ENCODE results near the gene CELF4. TPM values are rescaled to one million over a fixed set of nuclear protein-coding genes. Genes with fewer than 3 reads are reported as not detected.

CELF4 gene
- total RNA-seq, 1 experiment from 2014 or later = 3.7 TPM

- Histone ChIP-seq H3K4me3 (ENCODE audit: insufficient read depth, low read depth, low read length) (no peak overlapping the region), H3K27me3 (ENCODE audit: control insufficient read depth, insufficient read depth, low read length) (peaks cover 47% of the 10 kb centered on the region), H3K36me3 (replicated peaks; ENCODE audit: control insufficient read depth, insufficient read depth, low read length) (no peaks in the 10 kb centered on the region)
- no peak for DNase-seq
Observed at GRCh38 chr18:37254973-37255372, 310.6 kb downstream of the CELF4 start.

DNA sequence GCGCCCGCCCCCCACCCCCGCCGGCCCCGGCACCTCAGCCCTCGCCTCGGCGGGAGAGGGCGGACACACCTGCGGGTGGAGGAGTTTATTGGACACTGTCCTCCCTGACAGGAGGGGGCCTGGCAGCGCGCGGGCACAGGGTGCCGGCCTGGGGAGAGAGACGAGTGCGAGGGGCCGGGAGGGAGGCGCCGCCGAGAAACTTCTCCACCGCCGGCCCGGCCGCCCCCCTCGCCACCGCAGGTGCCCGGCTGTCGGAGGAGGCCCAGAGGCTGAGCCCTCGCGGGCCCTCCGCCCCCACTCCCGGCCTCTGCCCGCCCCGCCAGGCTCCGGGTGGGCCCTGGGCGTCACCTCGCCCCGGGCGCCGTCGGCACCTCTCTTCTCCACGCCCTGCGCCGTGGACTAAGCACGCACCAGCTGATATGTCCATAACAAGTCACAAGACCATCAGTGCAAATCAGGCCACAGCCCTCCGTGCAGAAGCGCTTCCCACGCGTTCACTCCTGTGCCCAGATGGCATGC lies 311.3 kb downstream of the CELF4 start:
- H3K27me3 ChIP-seq (ENCODE audit: control insufficient read depth, insufficient read depth, low read length) = peaks cover 47% of the 10 kb centered on the region
- no peaks in the 10 kb centered on the region for H3K36me3 ChIP-seq (replicated peaks; ENCODE audit: control insufficient read depth, insufficient read depth, low read length)
- peak overlapping the region; percentile 48 for H3K4me3 ChIP-seq (ENCODE audit: insufficient read depth, low read depth, low read length)
- DNase-seq = peak; percentile 84

- H3K4me3 ChIP-seq (ENCODE audit: insufficient read depth, low read depth, low read length) = peak overlapping the region; percentile 61
- peak; percentile 100 for DNase-seq
- no peaks in the 10 kb centered on the region for H3K36me3 ChIP-seq (replicated peaks; ENCODE audit: control insufficient read depth, insufficient read depth, low read length)
- peaks cover 47% of the 10 kb centered on the region for H3K27me3 ChIP-seq (ENCODE audit: control insufficient read depth, insufficient read depth, low read length)
Observed at GRCh38 chr18:37253394-37254235, 312.0 kb downstream of the CELF4 start.

- peak; percentile 59 for DNase-seq
- H3K36me3 ChIP-seq (replicated peaks; ENCODE audit: control insufficient read depth, insufficient read depth, low read length) = no peaks in the 10 kb centered on the region
- peaks cover 47% of the 10 kb centered on the region for H3K27me3 ChIP-seq (ENCODE audit: control insufficient read depth, insufficient read depth, low read length)
- H3K4me3 ChIP-seq (ENCODE audit: insufficient read depth, low read depth, low read length) = peak overlapping the region; percentile 61
Observed at GRCh38 chr18:37252854-37253393, 312.7 kb downstream of the CELF4 start.

DNA sequence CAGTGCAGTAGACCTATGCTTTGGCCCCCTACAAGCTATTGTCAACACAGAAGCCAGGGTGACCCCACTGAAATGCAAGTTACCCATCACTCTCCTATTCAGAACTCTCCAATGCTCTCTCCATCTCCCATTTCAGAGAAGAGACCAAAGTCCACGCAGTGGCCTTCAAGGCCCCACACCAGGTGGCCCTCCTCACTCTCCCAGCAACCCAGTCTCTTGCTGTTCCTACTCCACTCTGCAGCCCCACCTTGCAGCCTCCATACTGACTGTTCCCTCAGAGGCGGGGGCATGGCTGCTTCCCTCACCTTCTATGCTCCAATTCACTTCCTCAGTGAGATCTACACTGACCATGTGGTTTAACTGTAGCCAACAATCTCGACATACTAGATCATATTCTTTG lies 313.3 kb downstream of the CELF4 start:
- Histone ChIP-seq H3K36me3 (replicated peaks; ENCODE audit: control insufficient read depth, insufficient read depth, low read length) (no peaks in the 10 kb centered on the region), H3K27me3 (ENCODE audit: control insufficient read depth, insufficient read depth, low read length) (peaks cover 45% of the 10 kb centered on the region)

DNA sequence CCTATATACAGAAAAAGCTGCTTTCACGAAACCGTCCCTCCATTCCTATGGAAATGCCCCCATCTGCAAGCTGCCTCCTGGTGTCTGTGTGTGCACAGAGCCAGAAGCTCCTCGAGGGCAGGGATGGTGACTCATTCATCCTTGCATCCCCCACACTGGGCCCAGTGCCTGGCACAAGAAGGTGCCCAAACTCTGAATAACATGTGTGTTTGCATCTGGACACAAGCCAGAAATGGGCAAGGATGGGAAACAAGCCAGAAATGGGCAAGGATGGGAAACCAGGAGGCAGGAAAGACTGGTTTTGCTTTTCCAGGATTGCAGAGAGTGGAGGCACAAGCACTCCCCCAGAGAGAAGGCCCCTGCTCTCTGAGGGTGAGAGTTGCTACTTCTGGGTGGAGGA lies 313.9 kb downstream of the CELF4 start:
- no peaks in the 10 kb centered on the region for H3K36me3 ChIP-seq (replicated peaks; ENCODE audit: control insufficient read depth, insufficient read depth, low read length)
- H3K4me3 ChIP-seq (ENCODE audit: insufficient read depth, low read depth, low read length) = no peak overlapping the region
- DNase-seq = no peak
- peaks cover 40% of the 10 kb centered on the region for H3K27me3 ChIP-seq (ENCODE audit: control insufficient read depth, insufficient read depth, low read length)

More for the DNA sequence above, 313.3 kb downstream of the CELF4 start:
- DNase-seq = no peak
- H3K4me3 ChIP-seq (ENCODE audit: insufficient read depth, low read depth, low read length) = no peak overlapping the region

DNA sequence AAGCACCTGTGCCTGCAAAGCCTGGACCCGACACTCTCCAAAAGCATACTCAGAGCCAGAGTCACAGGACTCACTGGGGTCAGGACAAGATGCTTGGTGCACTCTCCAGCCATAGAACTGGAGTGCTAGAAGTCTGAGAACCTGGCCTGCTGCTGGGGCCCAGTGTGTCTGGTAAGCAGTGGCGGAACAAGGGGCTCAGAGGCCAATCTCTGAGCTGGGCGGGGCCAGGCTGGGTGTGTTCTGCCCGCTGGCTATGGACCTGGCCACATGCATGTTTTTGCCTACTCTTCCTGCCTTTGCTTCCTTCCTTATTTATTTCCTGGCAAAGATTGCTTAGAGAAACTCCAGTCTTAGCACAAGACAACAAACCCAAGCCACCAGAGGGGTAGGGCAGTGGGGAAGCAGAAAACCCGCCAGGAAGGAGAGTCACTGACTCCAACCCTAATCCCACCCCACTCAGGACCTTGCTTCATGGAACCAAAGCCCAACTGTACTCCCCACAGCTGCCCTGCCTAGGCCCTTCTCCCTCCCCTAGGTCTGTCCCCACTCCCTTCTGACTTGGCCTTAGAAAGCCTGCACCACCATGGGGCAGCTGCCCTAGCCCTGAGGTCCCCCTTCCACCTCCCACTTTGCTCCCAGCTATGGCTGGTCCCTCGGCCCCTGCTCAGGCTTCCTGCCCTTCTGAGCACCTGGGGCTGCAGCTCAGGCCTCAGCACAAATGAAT lies 315.5 kb downstream of the CELF4 start:
- peaks cover 31% of the 10 kb centered on the region for H3K27me3 ChIP-seq (ENCODE audit: control insufficient read depth, insufficient read depth, low read length)
- no peaks in the 10 kb centered on the region for H3K36me3 ChIP-seq (replicated peaks; ENCODE audit: control insufficient read depth, insufficient read depth, low read length)
- DNase-seq = no peak
- no peak overlapping the region for H3K4me3 ChIP-seq (ENCODE audit: insufficient read depth, low read depth, low read length)

- peaks cover 28% of the 10 kb centered on the region for H3K27me3 ChIP-seq (ENCODE audit: control insufficient read depth, insufficient read depth, low read length)
- H3K36me3 ChIP-seq (replicated peaks; ENCODE audit: control insufficient read depth, insufficient read depth, low read length) = no peaks in the 10 kb centered on the region
- H3K4me3 ChIP-seq (ENCODE audit: insufficient read depth, low read depth, low read length) = no peak overlapping the region
- no peak for DNase-seq
Observed at GRCh38 chr18:37249171-37249886, 316.3 kb downstream of the CELF4 start.

DNA sequence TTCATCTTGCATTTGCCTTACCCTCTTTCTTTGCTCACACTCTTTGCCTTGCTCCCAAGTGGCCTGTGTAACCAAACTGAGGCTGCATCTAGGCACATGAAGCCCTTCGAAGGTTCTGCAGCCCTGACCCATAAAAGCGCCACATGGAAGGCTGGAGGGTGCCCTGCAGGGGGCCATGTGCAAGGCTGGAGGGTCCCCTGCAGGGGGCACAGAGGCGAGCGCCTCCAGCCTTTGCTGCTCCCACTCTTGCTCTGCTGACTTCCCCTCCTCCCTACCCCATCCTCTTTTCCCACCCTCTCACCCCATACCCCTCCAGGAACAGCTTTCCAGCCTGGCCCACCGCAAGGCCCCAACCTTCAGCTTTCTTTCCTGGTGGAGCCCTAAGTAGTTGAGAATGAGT lies 317.3 kb downstream of the CELF4 start:
- Histone ChIP-seq H3K4me3 (ENCODE audit: insufficient read depth, low read depth, low read length) (no peak overlapping the region), H3K27me3 (ENCODE audit: control insufficient read depth, insufficient read depth, low read length) (peaks cover 26% of the 10 kb centered on the region), H3K36me3 (replicated peaks; ENCODE audit: control insufficient read depth, insufficient read depth, low read length) (no peaks in the 10 kb centered on the region)
- peak; percentile 64 for DNase-seq

DNA sequence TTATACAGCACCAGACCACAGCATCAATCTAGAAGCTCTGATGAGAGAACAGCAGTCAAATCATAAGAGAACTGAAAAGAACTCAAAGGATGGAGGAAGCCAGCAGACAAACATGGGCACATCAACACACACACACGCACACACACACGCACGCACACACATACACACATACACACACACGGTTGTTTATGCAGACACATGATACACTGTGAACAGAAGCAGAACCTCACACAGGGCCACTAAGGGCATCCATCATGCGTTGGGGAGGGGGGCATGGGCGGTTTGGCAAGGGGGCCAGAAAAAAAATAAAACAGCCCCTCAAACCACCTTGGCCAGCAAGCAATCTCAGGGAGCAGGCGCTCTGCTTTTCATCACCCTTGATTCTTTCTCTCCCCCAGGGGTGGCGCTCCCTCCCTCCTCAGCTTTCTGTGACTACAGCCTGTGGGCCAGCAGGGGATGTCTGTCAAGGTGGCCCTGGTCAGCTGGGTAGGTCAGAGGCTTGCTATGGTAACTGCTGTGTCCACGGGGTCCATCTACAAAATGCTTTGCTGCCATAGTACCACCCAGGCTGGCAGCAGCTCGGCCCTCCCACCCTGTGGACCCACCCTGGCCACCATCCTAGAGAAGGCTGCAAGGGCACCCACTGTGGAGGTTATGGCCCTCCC lies 318.0 kb downstream of the CELF4 start:
- peak; percentile 70 for DNase-seq
- peaks cover 23% of the 10 kb centered on the region for H3K27me3 ChIP-seq (ENCODE audit: control insufficient read depth, insufficient read depth, low read length)

DNA sequence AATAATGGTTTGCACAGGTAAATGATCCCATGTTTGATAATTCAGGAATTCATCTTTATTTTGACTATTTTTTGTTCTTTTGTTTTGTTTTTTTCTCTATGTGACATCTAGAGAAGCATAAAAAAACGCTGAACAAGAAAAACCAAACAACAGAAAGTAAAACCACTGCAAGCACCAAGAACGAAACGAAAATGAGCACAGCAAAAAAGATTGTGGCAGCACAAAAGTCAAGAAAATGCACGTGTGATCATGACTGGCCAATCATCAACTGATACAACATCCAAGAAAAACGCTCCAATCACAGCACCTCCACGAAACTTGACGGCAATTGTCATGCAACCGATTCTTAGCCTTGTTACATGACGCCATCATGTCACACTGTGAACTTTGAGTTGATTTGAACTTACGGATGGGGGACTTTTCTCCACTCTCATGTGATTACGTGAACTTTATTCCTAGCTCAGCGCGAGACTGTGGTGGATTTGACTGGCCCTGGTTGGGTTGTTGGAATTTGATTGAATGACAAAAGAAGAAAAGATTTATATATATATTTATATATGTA lies 318.7 kb downstream of the CELF4 start:
- peak; percentile 63 for DNase-seq
- no peak overlapping the region for H3K4me3 ChIP-seq (ENCODE audit: insufficient read depth, low read depth, low read length)
- H3K36me3 ChIP-seq (replicated peaks; ENCODE audit: control insufficient read depth, insufficient read depth, low read length) = no peaks in the 10 kb centered on the region
- peaks cover 19% of the 10 kb centered on the region for H3K27me3 ChIP-seq (ENCODE audit: control insufficient read depth, insufficient read depth, low read length)

More for the DNA sequence above, 318.0 kb downstream of the CELF4 start:
- Histone ChIP-seq H3K4me3 (ENCODE audit: insufficient read depth, low read depth, low read length) (no peak overlapping the region), H3K36me3 (replicated peaks; ENCODE audit: control insufficient read depth, insufficient read depth, low read length) (no peaks in the 10 kb centered on the region)

DNA sequence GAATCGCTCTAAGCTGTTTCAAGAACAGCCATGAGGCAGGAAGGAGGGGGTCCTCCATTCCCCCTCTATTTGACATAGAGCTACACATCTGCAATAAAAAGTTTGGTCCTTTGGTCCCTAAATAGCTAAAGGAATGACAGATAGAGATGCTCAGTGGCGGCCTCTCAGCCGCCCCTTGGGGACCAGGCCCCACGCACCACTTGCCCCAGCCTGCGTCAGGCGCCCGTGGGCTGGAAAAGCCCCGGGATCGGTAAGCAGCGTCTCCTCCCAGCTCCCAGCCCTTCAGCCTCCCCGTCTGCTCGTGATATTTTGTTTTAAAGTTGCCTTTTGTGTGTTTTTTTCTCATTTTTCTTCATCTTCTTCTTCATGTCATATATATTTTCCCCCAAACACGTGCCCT lies 321.0 kb downstream of the CELF4 start:
- peaks cover 18% of the 10 kb centered on the region; the same call in 1 of the 2 replicates for H3K27me3 ChIP-seq (ENCODE audit: control insufficient read depth, insufficient read depth, low read length)
- peak; percentile 72 for DNase-seq
- no peaks in the 10 kb centered on the region for H3K36me3 ChIP-seq (replicated peaks; ENCODE audit: control insufficient read depth, insufficient read depth, low read length)
- no peak overlapping the region for H3K4me3 ChIP-seq (ENCODE audit: insufficient read depth, low read depth, low read length)

- peak; percentile 82 for DNase-seq
- H3K36me3 ChIP-seq (replicated peaks; ENCODE audit: control insufficient read depth, insufficient read depth, low read length) = no peaks in the 10 kb centered on the region
- H3K27me3 ChIP-seq (ENCODE audit: control insufficient read depth, insufficient read depth, low read length) = peaks cover 18% of the 10 kb centered on the region; the same call in 1 of the 2 replicates
- no peak overlapping the region for H3K4me3 ChIP-seq (ENCODE audit: insufficient read depth, low read depth, low read length)
Observed at GRCh38 chr18:37243741-37244140, 321.9 kb downstream of the CELF4 start.
